Astrocyte (in vitro differentiated cells and primary cell): ENCODE results near the gene NAV2. TPM values are rescaled to one million over a fixed set of nuclear protein-coding genes. Genes with fewer than 3 reads are reported as not detected.

ENCODE experiments used
- DNase-seq: peaks from one replicate; pipeline ENCODE4 v3.0.0-alpha.2; 2010; ENCODE audit warnings: low read depth
- FAIRE-seq: peaks from 2 replicates; lab custom pipeline; 2011; peaks lifted over from hg19 to GRCh38; lab: Jason Lieb, UNC
- H2AFZ ChIP-seq: 2 replicates; pipeline ENCODE4 v1.6.0; 2012; ENCODE audit warnings: low read depth, low read length, inconsistent platforms
- H3K27ac ChIP-seq: 2 replicates; pipeline ENCODE4 v1.5.1; 2011; ENCODE audit warnings: low read depth, low read length, inconsistent platforms
- H3K27me3 ChIP-seq: 2 replicates; pipeline ENCODE4 v1.6.0; 2011; ENCODE audit warnings: low read length, inconsistent platforms; ENCODE audit not compliant: insufficient read depth
- H3K36me3 ChIP-seq: 2 replicates; pipeline ENCODE4 v1.5.1; 2011; ENCODE audit warnings: low read length, inconsistent platforms; ENCODE audit not compliant: insufficient read depth
- H3K4me1 ChIP-seq: 2 replicates; pipeline ENCODE4 v1.5.1; 2011; ENCODE audit warnings: low read length, inconsistent platforms; ENCODE audit not compliant: insufficient read depth
- H3K4me2 ChIP-seq: 2 replicates; pipeline ENCODE4 v1.6.0; 2012; ENCODE audit warnings: low read length, inconsistent platforms
- H3K4me3 ChIP-seq: 2 replicates; pipeline ENCODE4 v1.5.1; 2011; ENCODE audit warnings: low read depth, mild to moderate bottlenecking, low read length, inconsistent platforms; ENCODE audit not compliant: insufficient read depth
- H3K79me2 ChIP-seq: 2 replicates; pipeline ENCODE4 v1.6.0; 2012; ENCODE audit warnings: mild to moderate bottlenecking, low read length, inconsistent platforms; ENCODE audit not compliant: insufficient read depth
- H3K9ac ChIP-seq: 2 replicates; pipeline ENCODE4 v1.6.0; 2012; ENCODE audit warnings: mild to moderate bottlenecking, low read length, inconsistent platforms
- H3K9me3 ChIP-seq: 2 replicates; pipeline ENCODE4 v1.5.1; 2012; ENCODE audit warnings: low read depth, mild to moderate bottlenecking, low read length, inconsistent platforms; ENCODE audit not compliant: insufficient read depth
- H4K20me1 ChIP-seq: 2 replicates; pipeline ENCODE4 v1.6.0; 2012; ENCODE audit warnings: low read length, inconsistent platforms; ENCODE audit not compliant: insufficient read depth
- H3K27ac Mint-ChIP-seq: one replicate; pipeline ENCODE4 v1.8.0; 2021; ENCODE audit warnings: mild to moderate bottlenecking, mixed read lengths; ENCODE audit not compliant: unreplicated experiment
- H3K27me3 Mint-ChIP-seq: one replicate; pipeline ENCODE4 v1.8.0; 2021; ENCODE audit warnings: low read depth, mixed read lengths; ENCODE audit not compliant: unreplicated experiment
- H3K36me3 Mint-ChIP-seq: one replicate; pipeline ENCODE4 v1.8.0; 2021; ENCODE audit warnings: low read depth, mixed read lengths; ENCODE audit not compliant: unreplicated experiment
- H3K4me1 Mint-ChIP-seq: one replicate; pipeline ENCODE4 v1.8.0; 2021; ENCODE audit warnings: low read depth, mixed read lengths; ENCODE audit not compliant: unreplicated experiment
- H3K4me3 Mint-ChIP-seq: one replicate; pipeline ENCODE4 v1.8.0; 2021; ENCODE audit warnings: mild to moderate bottlenecking, moderate library complexity, mixed read lengths; ENCODE audit not compliant: unreplicated experiment
- H3K9me3 Mint-ChIP-seq: one replicate; pipeline ENCODE4 v1.8.0; 2021; ENCODE audit warnings: mild to moderate bottlenecking, mixed read lengths; ENCODE audit not compliant: unreplicated experiment
- CTCF ChIP-seq: IDR thresholded peaks from 2 replicates; pipeline ENCODE4 v1.5.1; 2011; ENCODE audit warnings: low read depth, mild to moderate bottlenecking, inconsistent platforms, low read length, moderate library complexity; ENCODE audit not compliant: insufficient read depth
- EZH2 ChIP-seq: IDR thresholded peaks from 2 replicates; pipeline ENCODE4 v1.6.1; 2012; ENCODE audit warnings: mild to moderate bottlenecking, low read length, inconsistent platforms; ENCODE audit not compliant: insufficient read depth
- total RNA-seq: library from RNA; stranded (reverse); gene quantifications from 2 replicates; pipeline ENCODE4 v1.2.1, GENCODE V29; 2021

NAV2 gene
- total RNA-seq, 1 donor from 2014 or later: 20.6 TPM

DNA sequence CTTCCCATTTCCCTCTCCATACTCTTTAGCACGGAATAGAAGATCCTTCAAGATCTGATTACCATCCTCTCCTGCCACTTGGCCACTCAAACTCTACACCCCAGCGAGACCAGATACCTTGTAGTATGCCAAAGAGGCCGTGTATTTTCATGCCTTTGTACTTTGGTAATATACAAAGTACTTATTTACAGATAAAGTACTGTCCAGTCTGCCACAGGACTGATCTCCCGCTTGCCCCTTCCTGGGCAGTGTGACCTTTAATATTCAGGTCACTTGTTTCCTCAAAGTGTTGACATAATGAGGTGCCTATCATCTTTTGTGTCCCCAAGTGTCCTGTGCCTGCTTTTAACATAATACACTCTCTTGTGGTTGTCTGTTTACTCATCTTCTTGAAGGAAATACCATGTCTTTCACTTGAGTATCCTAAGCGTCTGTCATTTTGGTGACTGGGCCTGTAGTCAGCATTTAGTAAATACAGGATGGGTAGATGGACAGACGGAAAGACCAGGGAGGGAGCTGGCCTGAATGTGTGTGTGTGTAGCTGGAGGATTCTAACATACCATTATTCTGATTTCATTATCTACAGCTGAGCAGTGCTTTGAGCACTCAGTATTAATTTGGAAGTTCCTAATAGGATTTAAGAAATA lies 137.4 kb downstream of the NAV2 start:
- H4K20me1 ChIP-seq: peaks cover 11% of the 10 kb centered on the region
- no peak overlapping the region for H2AFZ ChIP-seq
- H3K27ac ChIP-seq: no peak overlapping the region
- H3K9me3 ChIP-seq: no peaks in the 10 kb centered on the region
- FAIRE-seq (peak; percentile 54), DNase-seq (no peak)
- no peak overlapping the region for H3K4me2 ChIP-seq
- peaks cover 19% of the 10 kb centered on the region for H3K4me1 Mint-ChIP-seq
- H3K36me3 Mint-ChIP-seq: no peaks in the 10 kb centered on the region
- no peaks in the 10 kb centered on the region for H3K27me3 ChIP-seq
- no peak overlapping the region for H3K4me3 ChIP-seq
- no peaks in the 10 kb centered on the region for H3K4me1 ChIP-seq
- no peak overlapping the region for H3K4me3 Mint-ChIP-seq
- TF ChIP-seq EZH2 (no peak), CTCF (no peak)
- no peak overlapping the region for H3K9ac ChIP-seq
- H3K9me3 Mint-ChIP-seq: peaks cover 2% of the 10 kb centered on the region
- H3K27me3 Mint-ChIP-seq: peaks cover 1% of the 10 kb centered on the region
- no peaks in the 10 kb centered on the region for H3K36me3 ChIP-seq
- H3K79me2 ChIP-seq: no peaks in the 10 kb centered on the region
- H3K27ac Mint-ChIP-seq: no peak overlapping the region

- H3K4me3 ChIP-seq: no peak overlapping the region
- H3K36me3 ChIP-seq: no peaks in the 10 kb centered on the region
- H4K20me1 ChIP-seq: peaks cover 17% of the 10 kb centered on the region
- no peaks in the 10 kb centered on the region for H3K4me1 ChIP-seq
- H3K4me2 ChIP-seq: no peak overlapping the region
- Mint-ChIP-seq H3K4me3 (no peak overlapping the region), H3K27ac (no peak overlapping the region), H3K9me3 (peaks cover 2% of the 10 kb centered on the region), H3K4me1 (peaks cover 14% of the 10 kb centered on the region), H3K36me3 (no peaks in the 10 kb centered on the region), H3K27me3 (peaks cover 1% of the 10 kb centered on the region)
- H3K27ac ChIP-seq: no peak overlapping the region
- FAIRE-seq (no peak), DNase-seq (no peak)
- H2AFZ ChIP-seq: no peak overlapping the region
- no peaks in the 10 kb centered on the region for H3K79me2 ChIP-seq
- H3K9ac ChIP-seq: no peak overlapping the region
- TF ChIP-seq EZH2 (no peak), CTCF (no peak)
- no peaks in the 10 kb centered on the region for H3K27me3 ChIP-seq
- no peaks in the 10 kb centered on the region for H3K9me3 ChIP-seq
Measured at GRCh38 chr11:19852288-19852687, 139.7 kb downstream of the NAV2 start.

DNA sequence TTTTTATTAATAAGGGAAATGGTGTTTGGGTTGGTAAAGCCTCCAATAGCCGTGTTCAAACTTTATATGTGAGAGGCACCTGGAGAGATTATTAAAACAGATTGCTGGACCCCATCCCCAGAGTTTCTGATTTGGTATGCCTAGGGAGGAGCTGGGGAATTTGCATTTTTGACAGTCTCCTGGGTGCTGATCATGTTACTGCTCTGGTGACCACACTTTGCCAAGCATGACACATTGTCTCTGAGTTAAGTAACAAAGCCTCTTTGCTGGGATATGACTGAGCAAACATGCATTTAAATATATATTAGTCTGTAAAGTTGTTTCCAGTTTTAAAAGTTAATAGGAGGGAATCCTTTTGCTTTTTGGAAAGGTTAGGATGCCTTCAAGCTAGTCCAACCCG lies 140.4 kb downstream of the NAV2 start:
- no peak overlapping the region for H3K27ac ChIP-seq
- H3K4me1 Mint-ChIP-seq: peaks cover 14% of the 10 kb centered on the region
- H3K36me3 ChIP-seq: no peaks in the 10 kb centered on the region
- TF ChIP-seq EZH2 (no peak), CTCF (no peak)
- H3K9me3 Mint-ChIP-seq: peaks cover 2% of the 10 kb centered on the region
- H3K9ac ChIP-seq: no peak overlapping the region
- H2AFZ ChIP-seq: no peak overlapping the region
- H3K79me2 ChIP-seq: no peaks in the 10 kb centered on the region
- H3K27me3 Mint-ChIP-seq: no peaks in the 10 kb centered on the region
- no peak overlapping the region for H3K27ac Mint-ChIP-seq
- H3K4me3 Mint-ChIP-seq: no peak overlapping the region
- no peak overlapping the region for H3K4me2 ChIP-seq
- no peaks in the 10 kb centered on the region for H3K4me1 ChIP-seq
- FAIRE-seq: no peak
- H4K20me1 ChIP-seq: peaks cover 17% of the 10 kb centered on the region
- H3K4me3 ChIP-seq: no peak overlapping the region
- H3K9me3 ChIP-seq: no peaks in the 10 kb centered on the region
- no peaks in the 10 kb centered on the region for H3K27me3 ChIP-seq
- no peaks in the 10 kb centered on the region for H3K36me3 Mint-ChIP-seq
- peak; percentile 23 for DNase-seq
